ENCODE data around the gene INO80. TPM values are rescaled to one million over a fixed set of nuclear protein-coding genes. Genes with fewer than 3 reads are reported as not detected.
A peak's percentile ranks its signal among the peaks of the same experiment; 100 is the strongest.
"Not testable (repeated sequence)": the region's sequence is repeated elsewhere in the genome, so short reads cannot be mapped to it uniquely, and the experiment has no call there.

The INO80 gene
- total RNA-seq, result 21.2 and 33.9 TPM in 2 replicates

- peak; percentile 95 for DNase-seq (ENCODE audit: low read depth)
Measured at GRCh38 chr15:41116116-41116961, at the start of gene INO80. TSS of gene INO80 (minus strand) at chr15:41116280. CDS start at chr15:41096310, 19,970 bp downstream.

GRCh38 chr15:41161736-41162135 lies 45.7 kb upstream of the INO80 start:
- no peak for DNase-seq (ENCODE audit: low read depth)

GRCh38 chr15:41161336-41161735 lies 45.3 kb upstream of the INO80 start:
- DNase-seq (ENCODE audit: low read depth), result no peak

- DNase-seq (ENCODE audit: low read depth), result no peak
Measured at GRCh38 chr15:41160639-41161315, 44.7 kb upstream of the INO80 start.

GRCh38 chr15:41154412-41154811 lies 38.3 kb upstream of the INO80 start:
- DNase-seq (ENCODE audit: low read depth), result no peak

- DNase-seq (ENCODE audit: low read depth), result no peak
Measured at GRCh38 chr15:41153733-41154132, 37.7 kb upstream of the INO80 start.

- no peak for DNase-seq (ENCODE audit: low read depth)
Measured at GRCh38 chr15:41151451-41152005, 35.4 kb upstream of the INO80 start.

- no peak for DNase-seq (ENCODE audit: low read depth)
Measured at GRCh38 chr15:41150279-41150678, 34.2 kb upstream of the INO80 start.

GRCh38 chr15:41148065-41148464 lies 32.0 kb upstream of the INO80 start:
- no peak for DNase-seq (ENCODE audit: low read depth)

GRCh38 chr15:41139619-41140018 lies 23.5 kb upstream of the INO80 start:
- no peak for DNase-seq (ENCODE audit: low read depth)

- peak; percentile 11 for DNase-seq (ENCODE audit: low read depth)
Measured at GRCh38 chr15:41139112-41139511, 23.0 kb upstream of the INO80 start.

- not testable (repeated sequence) for DNase-seq (ENCODE audit: low read depth)
Measured at GRCh38 chr15:41135580-41135979, 19.5 kb upstream of the INO80 start.

GRCh38 chr15:41133454-41133853 lies 17.4 kb upstream of the INO80 start:
- no peak for DNase-seq (ENCODE audit: low read depth)

GRCh38 chr15:41132094-41132493 lies 16.0 kb upstream of the INO80 start:
- not testable (repeated sequence) for DNase-seq (ENCODE audit: low read depth)

GRCh38 chr15:41128174-41128902 lies 12.3 kb upstream of the INO80 start:
- peak; percentile 25 for DNase-seq (ENCODE audit: low read depth)

GRCh38 chr15:41125931-41126642 lies 10.0 kb upstream of the INO80 start:
- DNase-seq (ENCODE audit: low read depth), result no peak

- DNase-seq (ENCODE audit: low read depth), result peak; percentile 68
Measured at GRCh38 chr15:41125063-41125669, 9.1 kb upstream of the INO80 start.

GRCh38 chr15:41124058-41124457 lies 8.0 kb upstream of the INO80 start:
- DNase-seq (ENCODE audit: low read depth), result no peak

- no peak for DNase-seq (ENCODE audit: low read depth)
Measured at GRCh38 chr15:41122849-41123248, 6.8 kb upstream of the INO80 start.

GRCh38 chr15:41121951-41122350 lies 5.9 kb upstream of the INO80 start:
- DNase-seq (ENCODE audit: low read depth), result no peak

- no peak for DNase-seq (ENCODE audit: low read depth)
Measured at GRCh38 chr15:41116962-41117252, 827 bp upstream of the INO80 start.

Measured in renal cortical epithelial cell (primary cell).